NCI-H2029 (cell line): ENCODE data around the gene TEAD1.

Experiments used
- DNase-seq: peaks from one replicate; lab custom pipeline; 2025; lab: John Stamatoyannopoulos, UW

The TEAD1 gene

DNA sequence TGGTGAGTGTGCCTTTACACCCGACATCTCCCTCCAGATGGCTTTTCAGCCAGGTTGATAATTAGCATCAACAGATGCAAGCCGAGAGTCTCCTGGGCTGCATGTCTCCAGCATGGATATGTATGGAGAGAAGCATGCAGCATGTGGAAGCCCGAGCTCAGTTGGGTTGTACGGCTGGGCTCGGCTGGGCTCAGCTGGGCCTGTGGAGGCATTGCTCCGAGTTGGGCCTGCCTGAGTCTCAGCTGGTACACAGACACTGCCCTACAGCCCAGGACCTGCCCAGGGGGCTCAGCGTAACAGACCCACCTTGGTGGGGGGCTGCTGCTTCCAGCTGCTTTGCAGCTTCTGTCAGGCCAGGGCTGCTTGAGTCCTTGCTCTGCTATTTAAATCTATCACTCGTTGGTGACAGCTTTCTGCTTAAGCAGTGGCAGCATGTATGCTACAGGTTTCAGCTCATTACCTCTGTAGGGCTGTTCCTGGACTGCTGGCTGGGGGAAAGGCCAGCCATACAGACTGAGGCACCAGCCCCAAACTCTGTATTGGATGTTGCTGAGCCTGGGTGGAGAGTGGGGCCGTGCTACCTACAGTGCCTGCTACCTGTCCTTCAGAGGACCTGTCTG, 115.5 kb downstream of the TEAD1 start:
- no peak for DNase-seq

DNA sequence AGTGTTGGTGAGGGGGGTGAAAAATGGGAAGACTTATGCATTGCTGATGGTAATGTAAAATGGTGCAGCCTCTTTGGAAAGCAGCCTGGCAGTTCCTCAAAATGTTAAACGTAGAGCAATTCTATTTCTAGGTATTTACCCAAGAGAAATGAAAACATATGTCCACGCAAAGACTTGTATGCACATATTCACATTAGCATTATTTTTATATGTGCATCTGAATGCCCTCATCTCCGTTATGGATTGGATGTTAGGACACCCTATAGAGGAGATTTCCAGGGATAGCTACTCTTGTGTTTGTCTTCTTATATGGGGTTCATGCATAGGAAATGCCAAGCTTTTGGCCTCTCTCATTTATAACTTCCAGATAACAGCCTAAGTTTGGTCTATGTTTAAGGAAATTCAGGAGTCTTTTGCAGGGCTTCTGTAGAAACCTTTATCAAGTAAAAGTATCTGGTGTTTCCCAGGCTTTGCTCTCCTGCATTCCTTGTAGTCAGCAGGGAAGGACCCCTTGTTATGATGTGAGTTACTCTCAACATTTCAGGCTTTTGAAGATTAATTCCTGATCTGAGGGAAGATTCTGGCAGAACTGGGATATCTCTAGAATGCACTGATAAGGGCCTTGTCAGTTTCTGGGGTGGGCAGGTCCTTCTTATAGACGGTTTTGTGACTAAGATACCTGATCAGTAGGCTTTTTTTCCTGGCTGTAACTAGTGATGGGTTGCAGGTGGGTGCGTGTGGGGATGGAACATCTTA, 116.8 kb downstream of the TEAD1 start:
- DNase-seq, result no peak

DNA sequence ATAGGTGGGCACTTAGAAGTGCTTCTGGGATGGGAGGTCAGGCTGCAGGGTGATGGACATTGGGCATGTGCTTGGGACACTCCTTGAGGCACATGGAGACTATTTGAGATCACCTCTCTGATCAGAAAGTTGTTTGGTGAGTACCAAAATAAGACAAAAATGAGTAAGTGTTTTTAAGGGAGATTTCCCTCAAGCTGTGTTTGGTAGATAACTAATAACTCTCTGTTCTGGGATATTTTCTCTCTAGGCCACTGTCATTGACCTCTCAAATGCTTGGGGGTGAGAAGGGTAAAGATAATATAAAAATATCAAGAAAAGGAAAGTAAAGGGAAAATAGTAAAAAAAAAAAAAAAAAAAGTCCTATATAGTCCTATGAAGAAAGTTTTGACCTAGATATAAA, 117.8 kb downstream of the TEAD1 start:
- DNase-seq, result no peak

DNA sequence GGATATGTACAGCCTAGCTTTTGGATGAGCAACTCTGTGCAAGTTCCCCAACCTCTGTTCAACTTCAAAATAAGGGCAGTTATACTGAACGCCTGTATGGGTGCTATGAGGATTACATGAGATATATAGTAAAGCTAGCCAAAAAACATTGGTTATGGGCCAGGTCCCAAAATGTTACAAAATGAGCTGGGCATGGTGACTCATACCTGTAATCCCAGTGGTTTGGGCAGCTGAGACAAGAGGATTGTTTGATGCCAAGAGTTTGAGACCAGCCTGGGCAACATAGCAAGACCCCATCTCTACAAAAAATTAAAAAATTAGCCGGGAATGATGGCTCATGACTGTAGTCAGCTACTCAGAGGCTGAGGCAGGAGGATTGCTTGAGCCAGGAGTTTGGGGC, 118.4 kb downstream of the TEAD1 start:
- no peak for DNase-seq

DNA sequence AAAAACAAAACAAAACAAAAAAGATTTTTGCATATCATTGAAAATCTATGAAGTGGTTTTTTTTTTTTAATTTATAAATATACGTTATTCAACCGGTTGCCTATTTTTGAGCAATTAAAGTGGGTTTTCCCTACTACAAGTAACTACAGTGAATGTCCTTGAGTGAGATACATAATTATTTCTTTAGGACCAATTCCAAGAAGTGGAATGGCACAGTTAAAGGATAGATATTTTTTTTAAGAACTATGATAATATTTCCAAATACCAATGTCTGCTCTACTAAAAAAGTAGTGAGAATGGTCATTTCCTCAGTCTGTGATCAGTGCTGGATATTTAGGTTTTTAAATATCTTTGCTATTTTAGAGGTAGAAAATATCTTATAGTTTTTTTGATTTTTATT, 118.8 kb downstream of the TEAD1 start:
- DNase-seq, result no peak

DNA sequence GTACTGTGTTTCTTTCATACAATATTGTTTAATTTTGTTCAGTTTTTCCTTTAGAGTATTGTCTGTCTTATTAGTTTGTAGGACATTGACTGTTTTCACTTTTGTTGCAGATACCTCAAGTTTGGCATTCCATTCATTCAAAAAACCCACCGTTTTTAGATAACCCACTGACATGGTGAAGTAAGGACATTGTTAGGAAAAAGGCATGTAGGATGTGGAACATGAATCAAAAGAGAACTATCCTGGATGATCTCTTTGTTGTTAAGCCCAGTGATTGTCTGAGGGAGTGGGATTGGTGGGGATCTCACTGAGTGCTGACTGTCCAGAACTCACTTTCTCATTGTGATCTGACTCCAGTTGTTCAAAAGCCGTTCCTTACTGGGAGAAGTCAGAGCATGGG, 119.3 kb downstream of the TEAD1 start:
- DNase-seq, result no peak

DNA sequence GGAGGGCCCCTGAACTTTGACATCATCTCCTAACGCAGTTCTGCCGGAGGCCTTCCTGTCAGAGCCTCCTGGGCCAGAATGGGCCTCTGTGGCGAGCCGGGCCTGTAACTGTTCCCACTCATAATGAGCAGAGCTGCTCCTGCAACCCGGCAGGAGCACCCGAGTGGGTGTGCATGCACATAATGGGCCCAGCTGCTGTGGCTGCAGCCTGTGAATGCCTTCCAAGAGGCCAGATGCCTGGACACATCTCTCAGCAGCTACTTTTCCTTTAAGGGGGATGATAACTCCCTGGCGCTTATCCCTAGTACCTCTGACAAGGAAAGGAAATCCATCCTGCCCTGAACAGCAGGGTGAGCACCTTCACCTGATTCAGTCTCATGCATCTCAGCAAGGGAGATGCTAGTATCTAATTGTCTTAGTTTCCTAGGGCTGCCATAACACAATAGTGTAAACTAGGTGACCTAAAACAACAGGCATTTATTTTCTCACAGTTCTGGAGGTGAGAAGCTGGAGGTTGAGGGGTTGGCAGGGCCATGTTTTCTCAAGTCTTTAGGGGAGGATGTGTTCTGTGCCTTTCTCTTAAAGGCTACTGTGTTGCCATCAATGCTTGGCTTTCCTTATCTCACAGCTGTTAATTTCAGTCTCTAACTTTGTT, 120.5 kb downstream of the TEAD1 start:
- DNase-seq, result no peak

DNA sequence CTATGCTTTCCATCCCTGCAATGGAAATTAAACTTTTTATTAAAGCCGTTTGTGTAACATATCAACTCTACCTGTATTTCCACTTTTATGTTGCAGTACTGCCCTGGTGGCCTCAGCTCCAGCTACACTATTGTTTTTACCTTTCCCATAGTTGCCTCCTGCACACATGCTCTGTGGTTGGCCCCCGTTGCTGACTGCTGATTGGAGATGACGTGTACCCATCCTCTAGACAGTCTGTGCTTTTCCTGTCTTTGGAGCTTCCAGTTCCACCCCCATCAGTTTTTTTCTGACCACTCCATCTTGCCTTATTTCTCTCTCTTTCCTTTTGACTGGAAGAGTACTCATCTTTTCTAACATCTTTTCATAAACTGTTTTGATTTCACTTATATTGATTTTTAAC, 123.8 kb downstream of the TEAD1 start:
- DNase-seq, result no peak

DNA sequence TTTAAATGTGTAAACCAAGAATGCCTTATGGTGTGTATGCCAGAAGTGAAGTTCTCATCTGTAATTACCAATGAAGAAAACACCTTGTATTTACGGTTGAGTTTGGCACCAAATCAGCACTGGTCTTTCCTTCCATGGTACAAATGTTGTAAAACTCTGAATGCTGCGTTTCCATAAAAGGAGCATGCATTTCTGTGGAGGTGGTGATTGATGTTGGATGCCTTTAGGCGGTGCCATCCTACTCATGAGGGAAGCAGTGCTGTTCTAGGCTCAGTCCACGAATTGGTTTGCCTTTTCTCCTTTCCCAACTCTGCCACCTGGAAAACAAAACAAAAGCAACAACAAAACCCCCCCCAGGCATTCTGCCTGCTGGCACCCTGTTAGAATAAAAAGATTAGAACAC, 124.4 kb downstream of the TEAD1 start:
- DNase-seq, result peak; percentile 29

DNA sequence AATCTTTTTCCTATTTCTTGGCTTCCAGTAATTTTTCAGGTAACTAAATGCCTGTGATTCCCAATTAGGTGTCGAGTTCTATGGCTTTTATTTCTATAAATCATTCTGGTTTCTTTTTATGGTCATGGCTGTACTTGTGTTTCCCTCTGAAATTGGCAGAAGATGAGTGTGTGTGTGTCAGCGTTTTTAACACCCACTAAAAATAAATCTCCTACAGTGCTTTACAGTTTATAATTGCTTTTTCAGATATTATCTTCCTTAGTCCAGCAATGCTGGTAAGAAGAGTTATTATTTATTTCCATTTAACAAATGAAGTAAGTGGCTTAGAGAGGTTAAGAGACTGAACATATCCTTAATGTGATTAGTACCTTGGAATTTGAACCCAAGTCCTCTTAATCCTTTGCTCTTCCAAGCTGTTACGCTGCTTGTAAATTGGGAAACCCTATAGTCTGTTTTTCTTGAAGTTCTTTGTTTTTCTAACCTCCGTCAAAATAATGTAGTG, 125.2 kb downstream of the TEAD1 start:
- peak; percentile 23 for DNase-seq

DNA sequence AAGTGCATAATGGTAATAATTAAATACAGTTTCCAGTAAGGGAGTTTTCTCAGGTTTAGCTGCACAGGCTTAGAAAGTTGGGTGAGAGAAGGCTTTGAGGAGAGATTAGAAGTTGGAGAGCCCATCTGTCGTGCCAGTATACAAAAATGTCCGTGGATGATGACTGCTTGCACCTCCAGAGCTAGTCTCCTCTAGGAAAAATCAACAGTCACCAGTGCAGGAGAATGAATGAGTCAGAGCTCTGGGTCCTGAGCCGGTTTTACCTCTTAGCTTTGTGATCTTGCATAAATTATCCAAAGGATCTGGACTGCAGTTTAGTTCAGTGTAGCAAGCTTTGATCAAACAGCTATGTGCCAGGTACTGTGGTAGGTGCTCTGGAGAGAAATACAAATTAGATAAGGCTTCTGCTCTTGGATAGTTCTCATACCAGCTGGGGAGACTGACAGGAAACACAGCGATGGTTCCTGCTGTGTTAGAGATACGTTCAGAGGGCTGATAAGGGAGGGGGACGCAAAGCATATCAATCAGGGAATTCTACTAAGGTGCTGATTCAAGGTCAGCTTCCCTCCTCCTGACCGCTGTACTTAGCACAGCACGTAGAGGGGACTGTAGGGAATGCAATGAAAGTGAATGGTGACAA, 125.9 kb downstream of the TEAD1 start:
- peak; percentile 58 for DNase-seq

DNA sequence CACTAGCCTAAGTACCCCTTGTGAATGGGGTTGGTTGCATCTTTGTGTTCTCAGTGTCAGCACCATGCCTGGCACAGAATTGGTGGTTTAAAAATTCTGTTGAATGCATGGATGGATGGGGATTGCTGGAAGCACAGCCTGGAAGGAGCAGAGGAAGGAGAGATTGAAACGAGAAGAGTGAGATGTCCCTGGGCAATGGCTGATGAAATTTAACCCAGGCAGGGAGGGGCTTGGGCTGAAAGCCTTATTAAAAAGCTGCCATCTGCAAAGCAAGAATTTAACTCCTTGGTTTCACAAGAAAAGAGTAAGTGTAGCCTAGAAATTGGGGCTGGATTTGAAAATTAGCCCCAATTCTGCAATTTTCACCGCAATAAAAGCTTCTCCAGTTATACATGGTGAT, 126.7 kb downstream of the TEAD1 start:
- DNase-seq, result no peak

DNA sequence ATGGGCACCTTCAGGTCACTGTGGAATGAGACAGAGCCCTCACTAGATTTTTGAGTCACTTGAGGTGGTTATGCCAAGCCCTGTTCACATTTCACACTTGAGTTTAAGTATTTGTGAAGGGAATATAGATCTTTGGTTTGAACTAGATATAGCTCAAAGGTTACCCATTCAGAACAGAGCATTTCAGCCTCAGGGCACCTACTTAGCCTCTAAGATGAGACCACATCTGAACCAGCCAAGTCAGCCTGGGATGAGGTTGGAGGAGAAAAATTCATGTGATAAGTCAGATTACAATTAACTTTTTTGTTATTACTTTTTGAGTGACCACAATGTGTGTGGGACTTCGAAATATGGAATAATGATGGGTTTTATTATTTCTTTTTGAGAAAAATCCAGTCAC, 127.8 kb downstream of the TEAD1 start:
- DNase-seq, result no peak

DNA sequence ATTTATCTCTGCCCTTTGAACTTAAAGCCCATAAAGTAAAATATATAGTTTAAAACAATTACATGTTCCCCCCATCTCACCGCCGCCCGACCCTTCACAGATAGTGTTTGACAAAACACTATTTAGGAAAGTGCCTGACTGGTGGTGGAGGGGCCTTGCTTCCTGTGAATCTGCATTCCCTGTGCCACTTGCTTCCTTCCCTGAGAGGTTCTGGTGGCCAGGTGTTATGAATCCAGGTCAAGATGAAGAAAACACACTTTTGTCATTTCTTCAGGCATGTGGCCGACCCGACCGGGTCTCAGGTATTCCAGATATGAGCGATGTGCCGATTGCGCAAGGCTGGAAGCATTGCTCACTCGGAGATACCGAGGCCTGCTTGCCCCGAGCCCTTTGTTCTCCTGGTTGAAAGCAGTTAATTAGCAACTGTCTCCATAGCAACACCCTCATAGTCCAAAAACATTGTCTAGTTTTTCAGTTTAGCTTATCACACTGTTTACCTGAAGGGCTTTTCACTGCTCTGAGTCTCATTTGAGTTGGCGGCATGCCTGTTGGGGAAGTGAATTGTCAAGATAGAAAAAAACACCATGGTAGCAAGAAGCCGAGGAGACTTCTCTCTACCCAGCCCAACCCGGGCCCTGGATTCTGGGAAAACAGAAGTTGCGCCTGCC, 128.3 kb downstream of the TEAD1 start:
- peak; percentile 99 for DNase-seq

DNA sequence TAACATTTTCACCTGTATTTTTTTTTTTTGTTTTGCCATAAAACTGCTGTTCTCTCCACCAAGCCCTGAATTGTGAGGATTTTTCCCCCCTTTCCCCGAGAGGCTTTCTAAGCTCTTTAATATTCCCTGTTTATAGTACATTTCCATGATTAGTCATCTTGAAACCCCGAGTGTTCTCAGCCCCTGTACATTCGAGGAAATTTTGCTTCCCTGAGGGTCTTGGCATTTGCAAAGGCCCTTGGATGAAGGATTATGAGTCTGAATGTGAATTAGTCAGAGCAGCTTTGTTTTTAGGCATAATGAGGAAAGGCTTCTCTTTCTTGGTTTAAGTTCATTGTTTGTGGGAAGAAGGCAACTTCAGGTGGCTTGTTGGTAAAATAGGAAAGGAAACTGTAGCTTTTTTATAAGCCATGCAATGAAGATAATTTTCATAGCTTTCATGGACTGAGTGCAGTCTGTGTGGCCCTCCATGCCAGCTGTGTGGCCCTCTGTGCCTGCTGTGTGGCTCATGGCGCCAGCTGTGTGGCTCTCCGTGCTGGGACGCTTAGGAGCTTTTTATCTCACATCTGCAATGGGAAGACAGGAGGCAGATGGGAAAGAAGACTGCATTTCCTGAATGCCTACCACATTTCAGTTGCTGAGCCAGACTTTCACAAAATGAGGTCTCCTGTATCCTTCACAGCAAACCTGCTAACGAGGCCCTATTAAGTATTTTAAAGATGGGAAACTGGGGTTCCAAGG, 129.0 kb downstream of the TEAD1 start:
- peak; percentile 9 for DNase-seq

DNA sequence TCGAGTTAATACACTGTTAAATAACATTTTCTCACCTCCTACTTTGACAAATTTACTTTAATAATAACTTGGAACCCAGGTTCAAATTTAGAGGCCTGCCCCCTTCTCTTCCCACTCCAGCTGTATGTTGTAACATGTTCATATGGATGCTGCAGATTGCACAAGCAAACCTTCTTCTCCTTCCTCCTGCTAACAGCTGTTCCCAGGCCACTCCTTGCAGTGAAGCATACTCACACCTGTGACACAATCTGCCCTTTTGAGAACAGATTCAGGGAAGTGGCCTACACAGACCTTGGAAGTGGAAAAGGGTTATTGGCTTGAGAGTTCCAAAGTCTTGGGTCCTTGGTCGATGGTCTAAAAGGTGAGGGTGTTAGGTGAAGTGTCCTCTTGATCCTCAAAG, 131.9 kb downstream of the TEAD1 start:
- no peak for DNase-seq

DNA sequence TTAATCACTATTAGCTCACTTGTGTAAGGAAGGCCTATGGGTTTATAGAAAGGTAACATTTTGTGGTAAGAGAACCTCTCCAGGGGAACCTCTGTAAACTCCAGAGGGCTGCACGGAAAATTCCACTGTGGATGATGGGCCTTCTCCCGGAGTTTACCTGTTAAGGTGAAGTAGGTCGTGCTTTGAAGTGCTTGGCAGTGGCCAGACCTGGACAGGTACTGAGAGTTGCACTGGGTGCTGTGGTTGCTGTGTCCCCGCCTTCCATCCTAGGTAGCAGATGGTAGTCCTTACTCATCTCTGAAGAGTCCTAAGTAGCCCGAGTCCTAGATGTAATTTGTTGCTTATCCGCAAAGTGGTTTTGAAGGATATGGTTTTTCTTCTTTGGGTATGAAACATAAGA, 133.4 kb downstream of the TEAD1 start:
- DNase-seq, result no peak

DNA sequence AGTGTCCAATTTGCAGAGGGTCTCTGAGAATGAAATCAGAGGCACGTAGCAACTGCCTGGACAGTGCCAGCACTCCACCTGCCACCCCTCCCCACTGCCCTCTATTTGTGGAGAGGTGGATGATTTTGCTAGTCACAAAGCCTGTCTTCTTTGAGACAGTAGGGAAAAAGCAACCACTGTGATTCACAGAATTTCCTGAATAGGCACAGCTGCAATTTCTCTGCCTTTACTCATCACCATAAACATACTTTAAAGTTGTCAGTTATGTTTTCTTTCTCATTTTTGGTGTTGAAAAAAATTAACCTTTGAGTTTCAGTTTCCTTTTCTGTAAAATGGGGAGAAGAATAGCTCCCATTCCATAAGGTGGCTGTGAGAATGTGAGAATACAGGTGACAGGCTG, 134.3 kb downstream of the TEAD1 start:
- DNase-seq, result no peak

DNA sequence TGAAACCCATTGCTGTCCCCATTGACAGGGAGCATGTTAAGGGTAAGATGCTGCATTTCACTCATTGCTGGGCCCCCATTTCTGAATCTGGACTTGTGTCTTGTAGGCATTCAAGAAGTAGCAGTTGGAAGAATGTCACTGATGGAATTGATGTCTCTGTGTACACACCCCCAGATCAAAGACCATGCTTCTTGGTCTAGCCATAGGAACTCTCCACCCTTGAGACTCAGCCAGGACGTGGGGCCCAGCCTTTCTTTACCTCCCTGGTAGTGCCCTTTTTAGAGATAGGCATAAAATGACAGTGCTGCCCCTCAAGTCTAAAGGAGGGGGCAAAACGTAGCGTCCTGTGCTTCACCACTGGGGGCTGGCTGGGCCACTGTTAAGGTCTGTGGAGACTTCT, 135.1 kb downstream of the TEAD1 start:
- DNase-seq, result no peak

DNA sequence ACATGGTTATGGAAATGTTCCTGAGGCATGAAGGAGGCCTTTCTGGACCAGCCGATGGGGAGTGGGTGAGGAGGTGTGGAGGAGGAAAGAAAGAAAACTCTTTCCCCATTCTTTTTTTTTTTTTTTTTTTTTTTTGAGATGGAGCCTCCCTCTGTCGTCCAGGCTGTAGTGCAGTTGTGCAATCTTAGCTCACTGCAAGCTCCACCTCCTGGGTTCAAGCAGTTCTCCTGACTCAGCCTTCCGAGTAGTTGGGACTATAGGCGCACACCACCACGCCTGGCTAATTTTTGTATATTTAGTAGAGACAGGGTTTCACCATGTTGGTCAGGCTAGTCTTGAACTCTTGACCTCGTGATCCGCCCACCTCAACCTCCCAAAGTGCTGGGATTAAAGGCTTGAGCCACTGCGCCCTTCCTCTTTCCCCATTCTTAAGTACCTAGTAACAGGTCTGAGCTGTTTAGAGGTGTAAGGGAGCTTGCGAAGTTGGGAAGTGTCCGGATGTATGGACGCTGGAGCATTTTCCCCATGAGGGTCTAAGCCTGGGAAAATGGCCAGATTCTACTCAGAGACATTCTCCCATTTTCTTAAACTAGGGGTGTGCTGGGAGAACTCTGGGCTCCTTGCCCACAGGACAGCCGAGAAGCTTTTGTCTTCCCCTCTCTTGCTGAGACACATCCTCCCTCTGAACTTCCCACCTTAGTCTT, 135.8 kb downstream of the TEAD1 start:
- DNase-seq, result no peak

DNA sequence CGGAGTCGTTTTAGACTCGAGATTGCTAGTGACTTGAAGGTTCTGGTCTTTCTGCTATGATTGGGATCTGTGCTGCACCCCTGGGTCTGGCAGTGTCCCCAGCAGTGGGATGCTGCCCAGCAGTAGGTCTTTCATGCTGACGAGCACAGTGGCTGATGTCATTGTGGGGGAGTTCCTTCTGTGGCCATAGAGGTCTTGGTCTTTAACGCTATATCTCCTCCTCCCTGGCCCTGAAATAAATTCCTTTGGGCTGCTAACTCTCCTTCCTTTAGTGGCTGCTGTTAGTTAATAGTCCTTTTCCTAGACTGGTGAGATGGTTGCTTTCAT, 136.3 kb downstream of the TEAD1 start:
- no peak for DNase-seq
